Stimulated activated CD8-positive, alpha-beta memory T cell treated with anti-CD3 and anti-CD28 coated beads, Interleukin-12 subunit alpha, Interleukin-12 subunit beta, amount 100 ng/mL, for 24 hours (primary cell): Measurements from ENCODE around the gene MAP10.

Experiments
- DNase-seq: peaks from one replicate; pipeline ENCODE4 v3.0.0-alpha.2; 2020; ENCODE audit errors: extremely low read depth

The MAP10 gene

DNA sequence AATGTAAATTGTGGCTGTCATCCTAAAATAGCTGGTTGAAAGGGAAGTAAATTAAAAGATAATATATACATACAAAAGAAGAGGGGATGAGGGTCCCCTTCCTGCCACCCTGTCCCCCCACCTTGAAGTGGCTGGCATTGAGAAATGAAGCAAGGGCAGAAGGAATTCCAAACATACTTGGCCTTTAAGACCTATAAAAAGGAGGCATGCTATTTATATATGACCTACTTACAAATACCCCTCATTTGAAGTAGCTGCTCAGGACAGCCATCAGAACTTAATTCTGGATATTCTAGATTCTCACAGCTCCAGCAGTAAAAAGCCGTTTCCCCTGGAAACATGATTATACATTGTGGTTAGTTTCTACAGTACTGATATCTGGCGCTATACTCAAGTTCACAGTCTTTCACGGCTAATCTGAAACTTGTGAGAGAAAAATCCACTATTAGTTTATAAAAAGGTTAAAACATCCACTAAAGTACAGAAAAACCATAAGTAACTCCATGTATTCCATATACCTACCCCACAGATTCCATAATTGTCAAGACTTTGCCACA lies 9.6 kb upstream of the MAP10 start:
- DNase-seq, result no peak

DNA sequence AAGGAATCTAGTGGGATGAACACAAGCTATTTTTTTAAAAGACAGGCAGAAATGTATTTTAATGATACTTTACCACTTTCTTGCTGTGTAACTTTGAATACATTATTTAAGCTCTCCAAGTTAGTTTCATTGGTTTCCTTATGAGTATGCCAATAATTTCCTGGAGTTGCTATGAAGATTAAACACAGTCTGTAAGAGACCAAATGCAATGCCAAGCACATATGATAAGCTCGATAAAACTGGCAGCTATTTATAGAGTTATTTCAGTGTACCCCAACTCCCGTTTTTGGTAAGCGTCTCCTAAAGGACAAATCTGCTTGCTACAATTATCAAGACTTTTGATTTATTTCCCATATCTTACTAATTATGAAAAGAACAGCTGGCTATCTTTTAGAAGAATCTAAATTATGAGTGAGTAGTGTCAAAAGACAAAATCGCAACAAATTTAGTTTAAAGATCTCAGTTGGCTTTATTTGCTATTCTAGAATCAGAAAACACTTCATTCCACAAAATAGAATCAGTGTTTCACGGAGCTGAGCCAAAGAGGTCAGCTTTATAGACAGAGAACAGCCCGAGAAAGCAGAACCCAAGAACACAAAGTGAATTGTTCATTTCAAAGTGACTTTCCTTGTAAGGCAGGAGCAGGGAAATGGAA lies 7.2 kb upstream of the MAP10 start:
- DNase-seq, result no peak

DNA sequence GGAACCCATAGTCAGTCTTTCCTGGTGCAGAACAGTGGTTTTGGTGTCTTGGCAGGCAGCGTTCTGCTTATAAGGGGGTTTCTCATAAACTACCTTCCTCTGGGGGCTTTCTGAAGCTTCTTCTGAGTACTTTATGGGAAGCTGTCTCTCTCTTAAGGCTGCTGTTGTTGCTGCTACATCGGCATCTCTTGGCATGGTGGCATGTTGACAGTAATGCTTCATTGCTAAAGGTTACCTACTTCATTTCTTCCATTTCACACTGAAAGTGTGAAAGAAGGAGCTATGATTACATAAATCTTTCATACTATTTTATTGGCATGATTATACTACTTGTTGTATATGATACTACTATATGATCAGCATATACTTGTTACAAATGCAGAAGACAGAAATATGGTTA lies 6.3 kb upstream of the MAP10 start:
- no peak for DNase-seq

DNA sequence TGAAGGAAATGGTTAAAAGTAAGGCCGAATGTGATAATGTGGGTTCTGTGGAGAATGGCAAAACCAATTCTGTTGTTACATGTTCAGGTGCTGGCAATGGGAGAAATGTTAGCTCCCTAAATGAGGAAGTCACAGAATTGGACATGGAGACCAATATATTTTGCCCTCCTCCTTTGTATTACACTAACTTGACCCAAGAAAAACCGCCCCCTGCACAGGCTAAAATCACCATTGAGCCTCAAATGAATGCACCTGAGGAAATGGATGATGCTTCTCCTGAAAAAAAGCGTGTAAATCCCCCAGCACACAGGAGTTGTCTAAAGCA lies 932 bp downstream of the MAP10 start:
- DNase-seq, result no peak

DNA sequence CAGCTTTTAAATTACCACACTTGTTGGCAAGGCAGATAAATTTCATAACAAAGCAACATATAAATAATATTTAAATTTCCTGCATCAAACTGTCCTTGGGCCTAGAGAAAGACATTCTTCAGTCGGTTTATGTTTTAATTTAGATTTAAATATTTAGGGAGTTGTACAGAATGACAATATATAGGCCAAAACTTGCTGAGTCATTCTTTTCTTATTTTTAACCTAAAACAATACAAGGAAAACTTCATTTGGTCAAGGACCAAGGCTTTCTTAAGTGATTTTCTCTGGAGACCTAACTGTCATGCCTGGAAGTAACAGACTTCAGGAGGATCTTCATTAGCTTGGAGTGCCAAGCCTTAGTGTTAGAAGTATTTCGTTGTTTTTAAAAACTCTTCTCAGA lies 5.6 kb downstream of the MAP10 start:
- no peak for DNase-seq

DNA sequence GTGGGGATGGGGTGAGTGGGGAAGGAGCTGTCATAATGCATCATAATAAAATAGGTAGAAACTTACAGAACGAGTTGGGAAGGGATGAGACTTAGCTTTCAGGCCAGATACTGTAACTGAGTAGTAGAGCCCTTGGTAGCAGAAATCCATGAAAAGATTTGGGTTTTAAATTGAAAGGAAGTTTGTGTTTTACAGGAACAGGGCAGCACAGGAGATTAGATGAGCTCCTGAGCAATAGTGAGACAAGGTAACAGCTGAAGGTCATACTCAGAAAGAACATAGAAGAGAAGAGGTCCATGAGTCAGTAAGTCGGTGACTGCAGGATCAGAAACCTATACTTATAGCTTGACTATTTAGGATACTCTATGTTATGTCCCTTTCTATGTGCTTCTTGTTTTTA lies 7.3 kb downstream of the MAP10 start:
- no peak for DNase-seq

DNA sequence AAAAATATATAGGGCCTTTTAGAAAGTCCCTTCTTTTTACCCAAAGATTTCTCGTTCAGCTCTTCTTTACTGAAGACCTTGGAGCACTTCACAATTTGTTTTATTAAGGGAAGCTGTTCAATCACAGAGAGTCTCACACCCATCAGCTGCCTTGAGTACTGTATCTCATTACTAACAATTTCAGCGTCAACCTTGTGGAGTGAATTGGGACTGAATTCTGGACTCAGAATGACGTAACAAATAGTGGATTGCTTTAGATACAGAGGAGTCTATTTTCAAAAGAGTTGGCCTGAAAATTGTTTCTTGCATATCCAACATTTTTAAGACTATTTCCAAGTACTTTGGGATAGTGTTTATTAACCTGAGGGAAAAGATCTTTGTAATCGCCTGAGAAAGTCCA lies 7.9 kb downstream of the MAP10 start:
- no peak for DNase-seq

DNA sequence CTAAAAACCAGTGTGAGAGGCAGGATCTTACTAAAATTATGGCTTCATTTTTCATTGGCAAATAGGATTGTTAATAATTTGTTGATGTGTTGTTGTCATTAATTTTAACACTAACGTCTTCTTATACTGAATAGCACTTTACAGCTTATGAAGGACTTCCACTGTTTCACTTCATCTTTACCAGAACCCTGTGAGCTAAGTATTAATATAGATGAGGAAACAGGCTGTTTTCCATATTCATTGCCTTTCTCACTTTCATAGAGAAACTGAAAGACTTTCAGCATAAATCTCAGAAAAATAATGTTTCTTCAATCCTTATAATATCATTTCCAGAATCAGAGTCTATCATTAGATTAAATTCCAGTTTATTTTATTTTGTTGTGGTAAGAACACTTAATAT lies 8.5 kb downstream of the MAP10 start:
- no peak for DNase-seq

DNA sequence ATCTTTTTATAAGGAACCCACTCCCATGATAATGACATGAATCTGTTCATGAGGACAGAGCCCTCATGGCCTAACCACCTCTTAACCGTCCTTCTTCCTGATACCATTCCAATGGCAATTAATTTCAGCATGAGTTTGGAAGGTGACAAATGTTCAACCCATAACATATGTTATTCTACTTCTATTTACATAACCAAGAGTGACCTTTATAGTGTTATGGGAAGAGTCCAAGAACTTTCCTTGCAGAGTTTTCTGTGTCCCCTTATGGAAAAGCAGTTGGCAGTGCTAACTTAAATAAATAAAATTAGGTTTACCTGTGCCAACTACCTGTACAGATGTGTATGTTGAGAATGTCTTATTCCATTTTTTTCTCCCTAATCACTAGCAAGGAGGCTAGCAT lies 11.1 kb downstream of the MAP10 start:
- DNase-seq, result no peak

DNA sequence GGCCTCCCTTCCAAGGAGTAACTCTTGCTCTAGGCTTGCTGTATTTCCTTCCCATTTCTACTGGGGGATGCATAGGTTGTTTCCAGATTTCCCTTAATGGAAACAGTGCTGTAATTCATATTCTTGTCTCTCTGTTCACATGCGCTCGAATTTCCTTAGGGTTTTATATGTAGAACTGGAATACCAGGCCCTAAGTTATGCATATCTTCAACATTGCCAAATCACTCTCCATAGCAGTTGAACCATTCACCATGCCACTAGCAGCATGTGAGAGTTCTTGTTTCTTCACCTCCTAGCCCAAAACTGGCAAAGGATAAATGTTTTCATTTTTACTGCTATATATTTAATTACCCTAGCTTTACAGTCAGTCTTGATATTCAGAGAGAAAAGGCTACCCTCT lies 12.8 kb downstream of the MAP10 start:
- no peak for DNase-seq

DNA sequence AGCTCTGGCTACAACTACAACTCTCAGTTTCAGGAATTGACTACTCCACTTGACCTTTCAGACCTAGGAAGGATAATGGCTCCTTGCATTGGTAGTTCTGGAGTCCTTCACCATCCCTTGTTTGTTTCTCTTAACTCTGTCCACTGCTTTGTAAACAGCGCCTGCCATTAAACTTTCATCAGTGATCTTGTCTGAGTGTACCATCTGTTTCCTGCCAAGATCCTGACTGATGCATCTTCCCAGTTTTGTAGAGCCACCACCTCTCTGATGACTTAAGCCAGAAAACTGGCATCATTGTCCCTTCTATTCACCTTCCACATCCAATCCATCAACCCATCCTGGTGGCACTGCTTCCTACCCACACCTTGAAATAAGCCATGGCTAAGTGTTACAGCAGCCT lies 15.2 kb downstream of the MAP10 start:
- no peak for DNase-seq

DNA sequence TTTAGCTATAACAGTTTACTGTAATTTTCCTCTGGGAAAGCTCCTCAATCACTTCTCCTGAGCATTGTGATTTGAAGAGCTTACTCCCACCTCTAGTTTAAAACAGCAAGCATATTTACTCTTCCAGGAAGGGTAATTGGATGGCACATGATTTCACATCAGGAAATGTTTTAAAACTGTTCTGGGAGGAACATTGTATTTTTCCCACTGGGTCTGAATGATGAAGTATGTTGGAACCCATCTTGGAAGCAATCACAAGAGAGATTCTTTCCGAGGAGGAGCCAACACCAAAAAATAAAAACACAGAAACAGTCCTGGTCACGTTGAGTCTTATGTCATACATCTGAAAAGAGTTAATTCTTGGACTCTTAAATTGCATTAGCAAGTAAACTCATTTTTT lies 17.3 kb downstream of the MAP10 start:
- DNase-seq, result no peak

DNA sequence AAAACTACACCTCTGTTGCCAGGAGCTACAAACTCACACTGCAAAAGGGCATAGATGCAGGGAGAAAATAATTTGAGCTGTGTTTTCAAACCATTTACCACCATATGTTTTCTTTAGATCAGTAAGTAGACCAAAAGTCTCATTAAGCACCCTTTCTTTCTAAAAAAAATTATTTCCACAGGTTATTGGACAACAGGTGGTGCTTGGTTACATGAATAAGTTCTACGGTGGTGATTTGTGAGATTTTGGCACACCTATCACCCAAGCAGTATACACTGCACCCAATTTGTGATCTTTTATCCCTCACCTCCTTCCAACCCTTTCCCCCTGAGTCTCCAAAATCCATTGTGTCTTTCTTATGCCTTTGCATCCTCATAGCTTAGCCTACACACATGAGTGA lies 21.1 kb downstream of the MAP10 start:
- no peak for DNase-seq

DNA sequence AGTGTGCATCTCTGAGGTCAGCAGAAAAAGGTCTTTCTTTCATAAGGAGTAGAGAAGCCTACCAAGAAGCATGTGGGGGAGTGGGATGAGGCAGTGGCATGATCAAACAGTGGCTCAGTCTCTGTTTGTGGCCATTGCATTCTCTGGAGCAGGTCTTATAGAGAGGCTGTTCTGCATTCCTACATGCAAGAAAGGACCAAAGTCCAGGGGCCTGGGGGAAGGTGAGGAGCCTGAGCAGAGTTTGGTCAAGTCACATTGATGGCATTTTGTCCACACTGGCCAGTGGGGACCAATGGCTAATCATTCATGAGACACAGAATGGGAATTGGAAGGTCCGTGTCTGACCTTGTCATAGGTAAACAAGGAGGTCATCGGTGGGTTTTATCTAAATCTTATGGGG lies 25.4 kb downstream of the MAP10 start:
- DNase-seq, result no peak

DNA sequence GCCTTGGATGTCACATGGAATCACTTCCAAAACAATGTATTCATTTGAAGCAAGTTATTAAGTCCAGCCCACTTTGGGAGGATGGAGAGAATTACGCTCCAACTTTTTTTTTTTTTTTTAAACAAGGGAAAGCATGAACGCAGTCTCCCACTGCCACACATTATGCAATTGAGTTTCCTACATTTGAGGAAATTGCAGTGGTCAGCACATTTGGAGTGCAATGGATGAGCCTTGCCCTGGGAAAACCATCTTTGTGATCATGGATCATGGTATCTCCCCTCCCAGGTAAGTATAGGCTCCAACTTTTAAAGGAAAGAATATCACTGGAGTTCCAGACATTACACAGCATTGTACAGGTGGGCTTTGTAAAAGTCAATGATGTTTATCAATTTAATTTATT lies 26.7 kb downstream of the MAP10 start:
- no peak for DNase-seq

DNA sequence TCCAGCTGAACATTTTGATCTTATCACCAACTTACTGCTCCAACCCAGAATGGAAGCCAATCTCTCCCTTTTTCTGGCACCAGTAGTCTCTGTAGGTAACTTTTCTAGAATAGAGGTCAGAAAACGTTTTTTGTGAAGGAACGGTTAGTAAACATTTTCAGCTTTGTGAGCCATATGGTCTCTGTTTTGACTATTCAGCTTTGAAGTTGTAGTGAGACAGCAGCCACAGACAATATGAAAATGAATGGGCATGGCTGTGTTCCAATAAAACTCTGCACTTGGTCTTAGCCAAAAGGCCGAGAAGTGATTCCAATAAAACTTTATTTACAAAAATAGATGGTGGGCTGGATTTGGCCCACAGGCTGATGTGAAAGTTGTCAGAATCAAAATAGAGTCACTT lies 28.9 kb downstream of the MAP10 start:
- DNase-seq, result no peak

DNA sequence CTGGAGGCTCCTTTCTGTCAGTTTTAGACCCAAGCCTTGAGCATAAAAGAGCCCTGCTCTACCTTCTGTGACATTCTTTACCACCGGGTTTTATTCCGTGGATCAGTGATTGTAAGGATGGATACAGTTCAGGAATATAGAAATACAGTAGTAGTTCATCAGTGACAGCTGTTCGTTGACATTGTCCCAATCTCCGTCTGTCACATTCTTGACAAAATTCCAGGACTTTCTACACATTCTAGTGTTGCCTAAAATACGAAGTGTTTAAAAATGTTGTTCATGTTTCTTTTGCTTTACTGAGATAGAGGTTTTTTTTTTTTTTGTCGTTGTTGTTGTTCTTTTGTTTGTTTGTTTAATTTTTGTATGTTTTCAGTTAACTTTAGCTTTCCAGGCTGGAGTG lies 29.9 kb downstream of the MAP10 start:
- DNase-seq, result no peak

DNA sequence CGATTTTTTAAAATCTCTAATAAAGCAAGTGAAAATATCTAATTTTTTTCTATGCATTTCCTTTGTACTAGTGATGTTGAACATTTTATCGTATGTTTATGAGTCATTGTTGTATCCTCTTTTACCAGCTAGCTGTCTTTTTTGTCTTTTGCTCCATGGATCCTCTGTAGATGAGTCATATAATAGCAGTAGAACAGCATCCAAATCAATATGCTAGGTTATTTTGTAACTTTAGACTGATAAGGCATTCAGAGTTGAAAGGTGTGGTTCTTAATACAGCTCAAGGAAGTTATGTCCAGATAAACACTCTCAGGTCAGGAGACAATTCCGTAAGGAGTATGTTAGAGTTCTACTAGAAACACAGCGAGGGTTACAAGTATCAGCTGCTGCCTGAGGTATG lies 31.9 kb downstream of the MAP10 start:
- no peak for DNase-seq

DNA sequence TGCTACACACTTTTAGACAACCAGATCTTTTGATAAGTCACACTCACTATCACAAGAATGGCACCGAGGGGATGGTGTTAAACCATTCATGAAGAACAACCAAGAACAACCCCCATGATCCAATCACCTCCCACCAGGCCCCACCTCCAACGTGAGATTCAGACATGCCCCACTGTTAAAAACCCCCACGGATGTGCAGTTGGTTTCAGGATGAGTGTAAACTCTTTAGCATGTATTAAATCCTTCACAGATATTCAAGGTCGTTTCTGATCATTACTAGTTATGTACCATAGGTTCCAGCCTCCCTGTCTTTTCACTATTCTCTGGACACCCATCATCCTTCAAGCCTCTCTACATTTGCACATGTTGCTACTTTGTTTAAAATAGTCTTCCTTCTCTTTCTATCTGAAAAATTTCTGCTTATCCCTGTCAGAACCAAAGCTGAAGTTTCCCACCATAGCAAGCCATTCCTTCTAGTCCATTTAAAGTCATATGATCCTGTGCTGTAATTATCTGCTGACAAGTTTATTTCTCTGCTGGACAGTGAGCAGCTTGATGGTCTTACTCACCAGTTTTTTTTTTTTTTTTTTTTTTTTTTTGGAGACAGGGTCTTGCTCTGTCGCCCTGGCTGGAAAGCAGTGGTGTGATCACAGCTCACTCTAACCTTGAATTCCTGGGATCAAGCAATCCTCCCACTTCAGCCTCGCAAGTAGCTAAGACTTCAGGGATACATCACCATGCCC lies 36.8 kb downstream of the MAP10 start:
- no peak for DNase-seq

DNA sequence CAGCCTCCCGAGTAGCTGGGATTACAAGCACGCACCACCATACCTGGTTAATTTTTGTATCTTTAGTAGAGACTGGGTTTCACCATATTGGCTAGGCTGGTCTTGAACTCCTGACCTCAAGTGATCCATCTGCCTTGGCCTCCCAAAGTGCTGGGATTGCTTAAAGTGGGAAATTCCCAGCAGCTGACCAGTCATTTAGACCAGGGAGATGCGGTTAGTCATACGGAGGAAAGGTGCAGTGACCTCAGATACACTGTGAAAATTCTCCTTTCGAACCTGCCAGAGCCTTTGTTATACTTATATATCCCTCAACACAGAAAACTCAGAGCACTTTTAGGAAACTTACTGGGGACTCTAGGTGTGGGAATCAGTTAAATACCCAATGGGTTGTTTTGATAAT lies 39.6 kb downstream of the MAP10 start:
- no peak for DNase-seq

DNA sequence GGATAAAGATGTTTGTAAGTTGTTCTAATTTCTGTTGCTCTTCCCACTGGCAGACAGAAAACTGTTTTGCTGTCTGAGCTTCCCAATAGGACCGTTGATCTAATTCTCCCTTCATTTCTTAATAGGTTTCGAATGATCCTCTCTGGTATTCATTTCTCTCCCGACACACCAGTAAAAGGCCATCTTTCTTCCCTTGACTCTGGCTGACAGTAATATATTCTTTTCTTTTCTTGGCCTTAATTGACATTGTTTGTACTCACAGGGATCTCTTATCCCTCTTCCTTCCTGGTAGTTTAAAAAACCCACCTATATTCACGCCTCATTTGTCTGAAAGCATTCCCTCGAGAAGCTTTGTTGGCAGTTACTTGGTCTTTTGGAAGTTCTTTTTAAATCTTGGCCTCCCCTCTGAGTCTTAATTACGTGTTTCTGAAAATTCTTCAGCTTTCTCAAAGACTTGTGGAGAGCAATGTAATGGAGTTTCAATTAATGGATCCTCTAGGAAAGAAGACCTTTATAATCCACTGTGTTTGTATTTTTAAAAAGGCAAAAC lies 40.3 kb downstream of the MAP10 start:
- DNase-seq, result no peak

DNA sequence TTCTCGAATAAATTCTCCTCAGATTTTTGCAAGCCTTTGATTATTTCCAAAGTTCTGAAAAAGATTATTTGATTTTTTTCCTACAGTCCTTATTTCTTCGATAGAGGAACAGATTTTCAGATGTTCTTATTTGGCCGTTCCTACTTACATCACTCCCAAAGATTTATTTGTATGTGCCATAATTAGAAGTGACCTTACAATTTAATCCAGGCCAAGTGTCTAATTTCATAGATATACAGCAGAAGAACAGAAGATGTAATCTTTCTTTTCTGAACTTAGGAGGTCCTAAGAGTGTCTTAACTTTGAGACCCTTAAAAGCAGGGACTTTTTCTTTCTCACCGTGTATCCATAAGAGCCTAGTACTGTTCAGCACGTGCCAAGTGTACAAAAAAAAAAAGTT lies 46.3 kb downstream of the MAP10 start:
- no peak for DNase-seq

DNA sequence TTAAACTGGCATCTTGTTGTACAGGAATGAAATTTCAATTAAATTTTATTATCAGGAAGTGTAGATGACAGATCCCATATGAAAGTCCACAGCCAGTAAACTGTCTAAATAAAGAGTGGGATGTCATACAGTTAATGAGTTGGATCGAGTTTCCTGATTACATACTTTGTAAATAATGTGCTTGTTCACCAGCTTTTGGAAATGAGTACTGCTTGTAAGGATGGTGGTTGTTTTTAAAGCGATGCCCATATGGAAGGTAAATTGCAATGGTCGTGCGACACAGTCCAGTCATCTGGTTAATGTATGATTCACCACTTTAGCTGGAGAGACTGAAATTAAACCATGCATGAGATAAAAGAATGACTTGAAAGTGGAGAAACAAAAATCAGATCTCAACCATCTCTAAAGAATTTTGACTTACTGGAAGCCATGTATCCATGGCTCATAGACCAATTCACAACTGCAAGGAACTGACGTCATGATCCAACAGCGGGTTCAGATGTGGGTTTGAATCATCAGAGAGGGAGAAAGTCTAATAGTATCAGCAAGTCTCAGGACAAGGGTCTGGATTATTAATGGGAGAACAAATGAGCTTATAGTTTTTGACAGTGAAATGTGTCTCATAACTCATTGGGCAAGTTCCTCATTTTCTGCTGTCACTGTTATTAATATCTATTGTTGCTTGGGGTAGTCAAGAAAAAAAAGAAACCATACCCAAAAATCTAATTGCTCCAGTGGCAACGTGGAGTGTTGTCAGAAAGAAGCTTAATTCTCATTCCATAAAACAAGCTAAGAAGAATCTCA lies 49.0 kb downstream of the MAP10 start:
- no peak for DNase-seq
